ENCODE measurements around the gene MYO1B.

DNA sequence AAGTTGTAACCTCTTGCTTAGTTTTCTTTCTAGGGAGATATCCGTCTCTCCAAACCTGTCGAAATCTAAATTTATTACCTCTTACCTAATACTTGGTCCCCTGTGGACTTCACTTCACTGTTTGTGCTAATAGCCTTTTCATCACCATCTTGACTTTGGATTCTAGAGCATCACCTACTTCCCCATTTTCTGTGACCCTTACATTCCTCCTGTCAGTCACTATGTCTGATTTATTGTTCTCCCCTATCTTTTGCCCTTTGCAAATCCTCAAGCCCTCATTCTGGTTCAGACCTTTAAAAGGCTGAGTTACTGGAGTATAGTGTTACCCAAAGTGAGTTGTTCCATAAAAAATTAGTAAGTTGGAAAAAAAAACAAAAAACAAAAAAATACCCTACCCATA lies 7.5 kb downstream of the MYO1B start:
- TF ChIP-seq CTCF (conservative IDR thresholded peaks at IDR 0.05; ENCODE audit: low read depth, low read length) (no peak), POLR2A (IDR thresholded peaks at IDR 0.05; ENCODE audit: low read depth, low read length) (no peak), MXI1 (IDR thresholded peaks at IDR 0.05; ENCODE audit: borderline replicate concordance, low read depth, low read length) (no peak), RFX5 (IDR thresholded peaks at IDR 0.05; ENCODE audit: low read depth, low read length) (no peak), RCOR1 (IDR thresholded peaks at IDR 0.05; ENCODE audit: insufficient replicate concordance, low read length) (no peak)

Measured in IMR-90 (cell line).